GM04503 (cell line): ENCODE measurements around the gene AMPD2.
"Not testable (repeated sequence)": the region's sequence is repeated elsewhere in the genome, so short reads cannot be mapped to it uniquely, and the experiment has no call there.

ENCODE experiments used
- DNase-seq: peaks from one replicate; pipeline ENCODE4 v3.0.0-alpha.2; 2012; ENCODE audit warnings: low read depth

Gene AMPD2

GRCh38 chr1:109652402-109652801, 32.8 kb downstream of the AMPD2 start:
- DNase-seq, result no peak

DNA sequence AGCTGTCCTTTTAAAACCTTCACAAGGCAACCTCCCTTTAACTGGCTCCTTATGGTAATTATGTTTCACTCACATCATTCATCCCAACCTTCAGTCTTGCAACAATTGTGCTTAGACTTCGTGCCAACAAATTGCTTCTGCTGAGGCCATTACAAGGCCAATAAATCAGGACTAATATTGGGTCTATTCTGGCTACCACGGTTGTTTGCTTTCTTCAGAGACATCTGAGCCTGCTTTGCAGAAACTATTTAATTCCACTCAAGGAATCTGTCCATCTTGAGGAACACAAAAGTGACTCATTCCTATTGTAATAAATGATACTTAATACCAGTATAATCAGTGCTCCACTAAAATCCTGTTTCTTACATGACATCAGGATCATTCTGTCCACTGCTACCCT, 33.7 kb downstream of the AMPD2 start:
- DNase-seq, result no peak

DNA sequence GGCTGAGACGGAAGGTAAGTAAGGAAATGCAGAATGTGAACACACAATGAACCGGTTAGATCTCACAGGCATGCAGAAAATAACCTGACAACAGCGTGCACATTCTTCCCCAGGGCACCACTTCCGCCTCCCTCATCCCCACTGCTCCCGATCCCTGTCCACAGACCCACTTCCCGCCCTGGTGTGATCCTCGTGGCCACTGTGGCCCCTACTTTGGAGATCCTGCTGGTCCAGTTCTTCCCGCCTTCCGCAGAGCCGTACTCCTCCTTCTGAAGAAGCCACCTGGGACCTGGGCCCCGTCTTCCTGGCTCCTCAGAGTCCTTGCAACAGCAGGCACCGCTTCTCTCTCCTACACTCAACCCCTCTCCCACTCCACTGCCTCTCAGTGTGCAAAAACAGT, 34.9 kb downstream of the AMPD2 start:
- no peak for DNase-seq

DNA sequence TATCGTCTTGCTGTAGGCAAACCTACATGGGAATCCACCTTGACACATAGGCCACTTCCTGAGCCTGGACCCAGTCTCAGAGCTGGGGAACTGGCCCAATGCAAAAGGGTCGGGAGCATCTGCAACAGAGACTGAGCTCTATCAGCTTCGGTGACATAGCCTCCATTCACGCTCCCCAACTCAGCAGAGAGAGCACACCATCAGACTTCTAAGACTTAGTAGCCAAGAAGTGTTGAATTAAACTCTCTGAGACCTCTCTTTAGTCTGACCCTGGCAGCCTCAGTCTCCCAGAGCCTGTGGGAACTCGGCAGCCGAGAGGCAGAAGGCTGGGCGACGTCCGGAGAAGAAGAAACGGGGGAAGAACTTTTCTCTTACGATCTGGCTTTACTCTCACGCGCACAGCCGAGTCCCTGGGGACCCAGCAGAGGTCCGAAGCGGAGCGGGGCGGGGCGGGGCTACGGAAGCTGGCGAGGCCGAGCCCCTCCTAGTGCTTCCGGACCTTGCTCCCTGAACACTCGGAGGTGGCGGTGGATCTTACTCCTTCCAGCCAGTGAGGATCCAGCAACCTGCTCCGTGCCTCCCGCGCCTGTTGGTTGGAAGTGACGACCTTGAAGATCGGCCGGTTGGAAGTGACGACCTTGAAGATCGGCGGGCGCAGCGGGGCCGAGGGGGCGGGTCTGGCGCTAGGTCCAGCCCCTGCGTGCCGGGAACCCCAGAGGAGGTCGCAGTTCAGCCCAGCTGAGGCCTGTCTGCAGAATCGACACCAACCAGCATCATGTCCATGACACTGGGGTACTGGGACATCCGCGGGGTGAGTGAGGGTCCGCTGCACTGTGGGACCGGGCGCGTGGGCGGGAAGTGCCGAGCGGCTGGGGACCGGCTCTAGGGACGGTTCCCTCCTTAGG, 36.2 kb downstream of the AMPD2 start, which contains the start of gene GSTM4:
Gene GSTM4, plus strand, starts transcription at position 485 of the 905 bp plus-strand sequence. Its CDS starts 291 bp downstream, at position 776.
- DNase-seq, result no peak

DNA sequence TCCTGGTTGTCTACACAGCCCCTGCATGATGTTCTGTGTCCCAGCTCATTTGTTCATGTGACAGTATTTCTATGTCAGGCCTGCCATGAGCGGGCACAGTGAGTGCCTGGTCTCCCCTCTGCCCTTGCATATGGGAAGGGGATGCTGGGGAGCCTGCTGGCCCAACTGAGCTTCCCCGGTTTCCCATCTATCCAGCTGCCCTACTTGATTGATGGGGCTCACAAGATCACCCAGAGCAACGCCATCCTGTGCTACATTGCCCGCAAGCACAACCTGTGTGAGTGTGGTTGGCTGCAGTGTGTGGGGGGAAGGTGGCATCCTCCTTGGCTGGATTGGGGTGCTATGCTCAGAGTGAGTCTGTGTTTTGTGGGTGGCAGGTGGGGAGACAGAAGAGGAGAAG, 37.8 kb downstream of the AMPD2 start:
- DNase-seq, result no peak

DNA sequence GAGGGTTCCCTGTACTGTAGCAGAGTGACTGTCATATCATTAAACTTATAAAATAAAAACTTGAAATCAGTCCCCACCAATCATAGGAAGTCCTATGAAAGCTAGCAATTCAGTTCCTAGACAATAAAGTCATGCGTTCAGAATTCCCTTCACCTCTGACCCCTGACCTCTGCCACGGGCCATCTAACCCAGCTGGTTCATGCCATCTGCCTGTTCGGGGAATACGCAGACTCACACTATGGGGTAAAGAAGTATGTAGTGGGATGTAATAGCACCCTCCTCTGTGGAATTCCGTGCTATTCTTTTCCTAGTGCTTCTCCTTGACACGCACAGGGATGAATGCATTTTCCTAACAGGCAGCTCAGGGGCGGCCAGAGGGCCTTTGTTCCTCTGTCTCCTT, 38.3 kb downstream of the AMPD2 start:
- DNase-seq, result no peak

GRCh38 chr1:109658533-109659042, 39.0 kb downstream of the AMPD2 start:
- no peak for DNase-seq

DNA sequence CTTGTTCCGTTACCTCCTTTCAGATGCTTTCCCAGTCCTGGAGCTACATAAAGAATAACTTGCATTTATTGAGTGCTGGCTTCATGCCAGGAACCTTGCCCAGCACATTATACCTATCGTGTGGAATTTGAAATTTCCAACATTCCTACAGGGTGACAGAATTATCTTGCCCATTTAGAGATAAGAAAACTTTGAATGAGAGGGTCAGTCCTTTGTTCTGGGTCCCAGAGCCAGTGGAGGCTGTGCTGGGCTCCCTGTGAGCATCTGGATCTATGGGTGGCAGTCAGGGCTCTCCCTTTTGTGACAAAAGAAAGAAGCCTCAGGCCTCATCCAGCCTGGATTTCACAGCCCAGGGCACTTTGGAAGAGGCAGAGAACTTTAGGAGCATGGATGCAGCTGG, 39.5 kb downstream of the AMPD2 start:
- no peak for DNase-seq

GRCh38 chr1:109659997-109660690, 40.5 kb downstream of the AMPD2 start:
- no peak for DNase-seq

- not testable (repeated sequence) for DNase-seq
Observed at GRCh38 chr1:109660691-109661026, 41.0 kb downstream of the AMPD2 start.

- DNase-seq, result no peak
Observed at GRCh38 chr1:109661391-109661790, 41.8 kb downstream of the AMPD2 start.

GRCh38 chr1:109664671-109665070, 45.0 kb downstream of the AMPD2 start:
- DNase-seq, result no peak

DNA sequence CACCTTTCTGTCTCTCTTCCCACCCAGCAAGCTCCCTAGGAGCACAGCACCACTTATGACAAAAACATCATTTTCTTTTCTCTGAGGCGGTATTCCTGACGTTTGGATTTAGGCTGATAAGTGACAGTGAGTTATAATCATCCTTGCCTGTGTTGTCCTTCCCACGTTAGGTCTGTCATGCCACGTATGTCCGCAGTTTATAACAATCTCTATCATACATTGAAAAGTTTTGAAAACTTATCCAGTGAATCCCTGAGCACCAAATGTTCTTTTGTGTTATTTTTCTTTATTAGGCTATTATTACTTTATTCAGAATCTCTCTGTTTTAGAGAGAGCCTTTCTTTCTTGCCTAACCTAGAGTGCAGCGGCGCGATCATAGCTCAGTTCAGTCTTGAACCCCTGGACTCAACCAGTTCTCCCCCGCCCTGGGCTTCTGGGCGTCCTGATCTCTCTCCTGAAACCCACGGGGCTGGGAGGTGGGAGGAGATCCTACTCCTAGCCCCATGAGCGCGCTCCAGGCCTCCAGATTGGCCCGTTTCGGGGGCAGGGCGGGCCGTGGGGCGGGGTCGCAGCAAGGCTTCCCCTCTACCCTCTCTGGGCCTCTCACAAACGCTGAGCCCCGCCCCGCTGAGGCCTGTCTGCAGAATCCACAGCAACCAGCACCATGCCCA, 48.0 kb downstream of the AMPD2 start, which contains the start of gene GSTM2:
Gene GSTM2, plus strand, starts transcription at position 606 of the 671 bp plus-strand sequence. Its CDS starts 59 bp downstream, at position 665.
- DNase-seq, result peak; percentile 38

DNA sequence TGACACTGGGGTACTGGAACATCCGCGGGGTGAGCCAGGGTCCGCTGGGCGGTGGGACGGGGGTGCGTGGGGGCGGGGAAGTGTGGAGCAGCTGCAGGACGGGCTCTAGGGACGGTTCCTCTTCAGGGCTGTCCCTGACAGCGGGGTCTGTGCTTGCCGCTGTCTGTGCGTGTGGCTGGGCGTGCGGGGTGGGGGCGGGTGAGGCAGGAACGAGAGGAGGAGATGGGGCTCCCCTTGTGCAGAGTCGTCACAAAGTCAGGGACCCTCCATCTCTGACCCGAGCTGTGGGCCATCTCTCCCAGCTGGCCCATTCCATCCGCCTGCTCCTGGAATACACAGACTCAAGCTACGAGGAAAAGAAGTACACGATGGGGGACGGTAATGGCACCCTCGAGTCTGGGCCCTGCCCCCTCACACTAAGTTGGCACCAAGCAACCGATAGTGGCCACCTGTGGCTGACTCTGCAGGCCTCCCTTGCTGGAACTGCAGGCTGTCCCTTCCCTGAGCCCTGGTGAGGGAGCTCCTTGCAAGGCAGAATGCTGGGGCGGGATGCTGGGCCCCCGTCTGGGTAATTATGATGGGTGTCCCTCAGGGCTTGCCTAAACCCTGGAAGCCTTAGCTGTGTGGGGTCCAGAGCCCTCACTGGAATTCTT, 48.6 kb downstream of the AMPD2 start:
- no peak for DNase-seq

GRCh38 chr1:109669246-109669948, 49.8 kb downstream of the AMPD2 start:
- no peak for DNase-seq

GRCh38 chr1:109669949-109670302, 50.3 kb downstream of the AMPD2 start:
- DNase-seq, result not testable (repeated sequence)

DNA sequence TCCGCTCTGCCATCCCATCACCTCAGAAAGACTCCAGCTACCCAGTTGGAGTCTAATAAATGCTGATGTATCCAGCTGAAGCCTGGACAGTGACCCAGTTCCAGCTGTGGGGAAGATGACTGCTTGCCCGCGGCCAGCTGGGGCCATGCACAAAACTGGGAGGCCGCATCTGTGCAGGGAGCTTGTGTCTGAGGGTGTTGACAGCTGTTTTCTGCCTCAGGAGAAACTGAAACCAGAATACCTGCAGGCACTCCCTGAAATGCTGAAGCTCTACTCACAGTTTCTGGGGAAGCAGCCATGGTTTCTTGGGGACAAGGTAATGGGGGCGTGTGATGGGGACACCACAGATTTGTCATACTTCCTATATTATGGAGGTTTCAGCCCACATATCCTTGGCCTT, 51.4 kb downstream of the AMPD2 start:
- no peak for DNase-seq

DNA sequence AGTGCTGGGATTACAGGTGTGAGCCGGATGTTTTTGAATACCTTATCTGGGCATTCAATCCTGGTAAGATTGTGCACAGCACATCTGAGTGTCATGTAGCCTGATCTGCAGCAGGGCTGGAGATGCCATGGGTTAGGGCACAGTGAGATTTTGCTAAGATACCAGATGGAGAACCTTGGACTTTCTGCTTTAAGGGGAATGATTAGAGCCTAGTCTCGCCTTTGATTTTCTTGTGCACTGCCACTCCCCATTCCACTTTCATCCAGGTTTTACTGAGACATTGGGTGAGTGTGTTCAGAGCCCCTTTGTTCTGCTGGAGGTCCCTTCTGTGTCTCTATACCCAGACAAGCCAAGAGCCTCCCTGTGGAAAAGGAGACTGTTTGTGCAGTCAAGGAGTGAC, 54.2 kb downstream of the AMPD2 start:
- DNase-seq, result not testable (repeated sequence)

DNA sequence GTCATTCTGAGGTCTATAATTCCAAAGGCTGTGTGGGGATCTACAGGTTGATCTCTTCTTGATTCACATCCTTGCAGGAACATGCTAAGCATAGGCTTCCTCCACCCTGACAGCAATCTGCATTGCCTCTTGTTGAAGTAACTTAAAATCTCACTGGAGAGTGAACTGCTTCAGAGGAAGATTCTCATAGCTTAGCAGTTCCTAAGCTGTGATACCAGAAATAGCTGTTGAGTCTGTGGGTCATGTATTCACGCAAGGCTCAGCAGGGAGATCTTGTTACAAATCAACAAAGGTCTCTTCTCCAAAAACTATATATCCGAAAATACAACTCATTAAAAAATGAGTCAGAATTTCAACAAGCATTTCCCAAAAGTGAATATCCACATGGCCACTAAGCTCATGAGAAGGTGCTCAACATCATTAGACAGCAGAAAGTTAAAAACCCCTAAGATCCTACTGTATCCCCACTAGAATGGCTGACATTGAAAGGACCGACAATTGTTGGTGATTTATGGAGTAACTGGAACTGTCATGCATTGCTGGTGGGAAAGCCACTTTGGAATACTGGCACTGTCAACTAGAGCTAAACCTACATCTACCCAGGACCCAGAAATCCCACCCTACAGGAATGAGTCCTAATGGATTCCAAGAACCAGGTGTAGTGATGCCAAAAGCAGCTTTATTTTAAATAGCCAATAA, 57.2 kb downstream of the AMPD2 start:
- DNase-seq, result not testable (repeated sequence)

DNA sequence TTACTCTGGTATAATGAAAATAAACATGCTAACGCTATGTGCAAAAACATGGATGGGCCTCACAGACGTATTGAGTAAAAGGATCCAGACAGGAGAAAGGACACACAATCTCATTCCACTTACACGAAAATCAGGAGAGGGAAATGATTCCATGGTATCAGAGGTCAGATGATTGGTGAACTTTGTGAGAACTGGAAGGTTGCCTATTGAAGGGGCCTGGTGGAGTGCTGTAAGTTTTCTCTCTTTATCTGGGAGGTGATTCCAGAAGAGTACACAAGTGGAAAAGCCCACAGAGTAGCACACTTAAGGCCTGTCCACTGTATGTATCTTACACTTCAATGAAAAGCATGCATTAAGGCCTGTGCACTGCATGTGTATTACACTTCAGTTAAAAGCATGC, 57.8 kb downstream of the AMPD2 start:
- no peak for DNase-seq

DNA sequence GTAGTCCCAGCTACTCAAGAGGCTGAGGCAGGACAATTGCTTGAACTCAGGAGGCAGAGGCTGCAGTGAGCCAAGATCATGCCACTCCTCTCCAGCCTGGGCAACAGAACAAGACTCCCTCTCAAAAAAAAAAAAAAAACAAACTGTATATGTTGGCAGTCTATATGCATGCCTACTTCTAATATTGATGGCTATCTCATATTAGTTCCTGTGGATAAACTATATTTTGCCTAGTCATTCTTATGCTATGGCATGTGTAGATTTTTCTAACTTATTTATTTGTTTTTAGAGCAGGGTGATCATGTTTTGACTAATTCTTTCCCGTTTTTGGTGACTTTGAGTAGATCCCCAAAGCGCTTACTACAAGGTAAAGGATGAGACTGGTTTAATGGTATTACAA, 59.0 kb downstream of the AMPD2 start:
- DNase-seq, result not testable (repeated sequence)
